CD14-positive monocyte (primary cell): Measurements from ENCODE around the gene SPON1. TPM values are rescaled to one million over a fixed set of nuclear protein-coding genes. Genes with fewer than 3 reads are reported as not detected.

Experiments used
- DNase-seq, 3 donors: peaks; one replicate each; pipeline ENCODE4 v3.0.0-alpha.2; 2011 to 2022
- H2AFZ ChIP-seq: 2 replicates; pipeline ENCODE4 v1.6.0; 2012; ENCODE audit warnings: mild to moderate bottlenecking, low read depth, low read length, inconsistent platforms; ENCODE audit not compliant: insufficient read depth, poor library complexity, severe bottlenecking
- H3K27ac ChIP-seq, 2 donors: 1 replicate in 1 of 2; 2 replicates in 1 of 2; pipeline ENCODE4 v1.5.1; 2012 to 2013; ENCODE audit warnings: low read length in 2 of 2, control low read depth in 1 of 2, inconsistent platforms in 1 of 2, low read depth in 1 of 2, mild to moderate bottlenecking in 1 of 2
- H3K27me3 ChIP-seq, 2 donors: one replicate each; pipeline versions ENCODE4 v1.6.0 to v1.6.1; 2011 to 2013; ENCODE audit warnings: low read length in 2 of 2; ENCODE audit not compliant: control insufficient read depth in 2 of 2, insufficient read depth in 2 of 2
- H3K36me3 ChIP-seq, 2 donors: replicated peaks in 1 of 2; 1 replicate in 1 of 2; 2 replicates in 1 of 2; pipeline versions ENCODE4 v1.5.1 to v1.6.1; 2012 to 2013; ENCODE audit warnings: low read length in 2 of 2, control low read depth in 1 of 2, inconsistent platforms in 1 of 2, mild to moderate bottlenecking in 1 of 2; ENCODE audit not compliant: insufficient read depth in 2 of 2, control insufficient read depth in 1 of 2
- H3K4me1 ChIP-seq, 2 donors: 1 replicate in 1 of 2; 2 replicates in 1 of 2; pipeline versions ENCODE4 v1.5.1 to v1.6.1; 2012 to 2013; ENCODE audit warnings: low read length in 2 of 2, control low read depth in 1 of 2, inconsistent platforms in 1 of 2, mild to moderate bottlenecking in 1 of 2, moderate library complexity in 1 of 2; ENCODE audit not compliant: insufficient read depth in 2 of 2, control insufficient read depth in 1 of 2
- H3K4me2 ChIP-seq: replicated peaks from 2 replicates; pipeline ENCODE3; 2012; ENCODE audit warnings: low read length, moderate library complexity, mild to moderate bottlenecking; ENCODE audit not compliant: poor library complexity, severe bottlenecking; ENCODE audit errors: extremely low read depth
- H3K4me3 ChIP-seq, 3 experiments: fragments of 200-600 bp in 1 of 3; sonication (generic) in 1 of 3; replicated peaks in 1 of 3; 1 replicate in 2 of 3; 2 replicates in 1 of 3; pipeline ENCODE4 v1.5.1; 2011 to 2013; ENCODE audit warnings: low read length in 3 of 3, mild to moderate bottlenecking in 3 of 3, control low read depth in 2 of 3, low read depth in 2 of 3, inconsistent platforms in 1 of 3, moderate library complexity in 1 of 3
- H3K79me2 ChIP-seq: 2 replicates; pipeline ENCODE4 v1.6.0; 2012; ENCODE audit warnings: mild to moderate bottlenecking, control low read depth, inconsistent platforms, low read length, moderate library complexity; ENCODE audit not compliant: insufficient read depth
- H3K9ac ChIP-seq: 2 replicates; pipeline ENCODE4 v1.6.0; 2017; ENCODE audit warnings: low read length, mild to moderate bottlenecking; ENCODE audit not compliant: insufficient read depth, poor library complexity, severe bottlenecking
- H3K9me3 ChIP-seq, 2 donors: replicated peaks in 1 of 2; 1 replicate in 1 of 2; 2 replicates in 1 of 2; pipeline versions ENCODE4 v1.5.1 to v1.6.1; 2012 to 2013; ENCODE audit warnings: low read length in 2 of 2, control low read depth in 1 of 2; ENCODE audit not compliant: control insufficient read depth in 1 of 2, insufficient read depth in 1 of 2
- H4K20me1 ChIP-seq: 2 replicates; pipeline ENCODE4 v1.6.0; 2012; ENCODE audit warnings: mild to moderate bottlenecking, low read length, control low read depth, moderate library complexity; ENCODE audit not compliant: insufficient read depth
- H3K27ac Mint-ChIP-seq, 7 donors: one replicate each; pipeline ENCODE4 v1.8.0; 2020; ENCODE audit warnings: mild to moderate bottlenecking in 7 of 7, mixed read lengths in 7 of 7, moderate library complexity in 6 of 7, inconsistent platforms in 2 of 7
- H3K27me3 Mint-ChIP-seq, 3 donors: one replicate each; pipeline ENCODE4 v1.8.0; 2021 to 2022; ENCODE audit warnings: low read depth in 3 of 3, mild to moderate bottlenecking in 3 of 3, mixed read lengths in 3 of 3, moderate library complexity in 3 of 3, inconsistent platforms in 1 of 3
- H3K36me3 Mint-ChIP-seq, 2 donors: one replicate each; pipeline ENCODE4 v1.8.0; 2020; ENCODE audit warnings: mixed read lengths in 2 of 2, inconsistent platforms in 1 of 2, mild to moderate bottlenecking in 1 of 2
- H3K4me1 Mint-ChIP-seq: one replicate; pipeline ENCODE4 v1.8.0; 2020; ENCODE audit warnings: mild to moderate bottlenecking, mixed read lengths
- H3K4me3 Mint-ChIP-seq, 2 donors: one replicate each; pipeline ENCODE4 v1.8.0; 2020; ENCODE audit warnings: mild to moderate bottlenecking in 2 of 2, mixed read lengths in 2 of 2, moderate library complexity in 1 of 2
- H3K9me3 Mint-ChIP-seq, 7 donors: one replicate each; pipeline ENCODE4 v1.8.0; 2020 to 2022; ENCODE audit warnings: mixed read lengths in 7 of 7, mild to moderate bottlenecking in 6 of 7, moderate library complexity in 6 of 7, inconsistent platforms in 2 of 7
- WGBS: methylation state at CpG from one replicate; pipeline ENCODE4 v1.1.5; 2013; ENCODE audit warnings: missing lambda C conversion rate; ENCODE audit not compliant: insufficient coverage; 5-methylcytosine and 5-hydroxymethylcytosine counted together
- intact Hi-C, 2 donors: fragments of 100-400 bp; cut with micrococcal nuclease; formaldehyde crosslinking; loops; one replicate each; pipeline versions ENCODE4 v1.15.0 to v1.15.1; 2023
- polyA plus RNA-seq, 3 donors: library from polyadenylated mRNA; depleted of rRNA in 1 of 3; unstranded in 2 of 3; stranded (reverse) in 1 of 3; fragments of 300-500 nt in 2 of 3; fragments of >200 nt in 1 of 3; fragmentation: Illumina TruSeq in 2 of 3; gene quantifications; 1 replicate in 2 of 3; 2 replicates in 1 of 3; pipeline ENCODE4 v1.2.3, GENCODE V29; 2012 to 2021
- TF ChIP-seq, protein P1 (sequence below): fragments of 200-600 bp; IDR thresholded peaks from one replicate; pipeline ENCODE4 v1.8.0; 2022; ENCODE audit warnings: antibody characterized with exemption, mild to moderate bottlenecking

Gene SPON1
- polyA plus RNA-seq, 3 donors: not detected

DNA sequence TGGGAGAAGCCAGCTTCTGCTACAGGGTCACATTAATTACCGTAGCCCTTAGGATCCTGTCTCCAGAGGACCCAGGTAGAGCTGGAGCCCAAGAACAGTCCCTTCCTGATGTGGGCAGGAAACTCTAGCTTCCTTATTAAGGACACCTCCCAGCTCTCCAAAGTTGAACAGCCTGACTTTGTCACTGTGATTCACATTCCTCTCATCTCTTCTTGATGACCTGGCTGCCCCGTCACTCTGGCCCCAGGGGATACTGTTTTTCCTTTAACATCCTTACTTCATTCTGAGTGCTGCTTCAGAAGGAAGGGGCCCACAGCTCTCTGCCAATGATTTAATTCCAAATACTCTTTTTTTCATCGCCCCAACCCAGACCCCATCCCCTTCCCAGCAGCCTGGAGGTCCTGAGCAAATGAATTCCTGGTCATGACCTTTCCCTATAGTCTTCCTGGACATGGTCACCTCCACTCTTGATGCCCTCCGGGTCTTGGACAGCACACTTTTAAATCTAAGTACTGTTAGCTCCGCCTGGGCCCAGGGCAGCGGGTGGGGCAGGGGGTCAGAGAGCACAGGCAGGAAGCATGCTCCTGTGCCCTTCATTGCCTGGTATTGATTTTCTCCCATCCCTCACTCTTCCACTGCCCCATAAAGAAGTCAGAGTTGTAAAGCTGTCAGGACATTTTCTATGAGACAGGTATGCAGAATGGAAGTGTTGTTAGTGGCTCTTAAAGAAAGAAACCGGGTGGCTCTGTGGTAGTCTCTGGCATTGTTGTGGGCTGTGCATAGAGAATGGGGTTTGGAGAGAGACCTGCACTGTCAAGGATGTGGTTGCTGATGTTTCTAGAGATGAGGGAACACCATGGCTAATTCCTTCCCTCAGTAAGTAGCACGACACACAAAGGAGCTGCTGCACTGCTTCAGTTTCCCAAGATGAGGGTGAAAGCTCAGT lies 22.3 kb upstream of the SPON1 start:
- H3K4me3 ChIP-seq: no peak overlapping the region
- H3K27ac ChIP-seq: no peak overlapping the region
- Mint-ChIP-seq H3K27me3 (peaks cover 0 to 2% (median 2%) of the 10 kb centered on the region in 3 donors), H3K9me3 (peaks cover 0 to 19% (median 6%) of the 10 kb centered on the region in 7 donors), H3K4me1 (no peaks in the 10 kb centered on the region), H3K27ac (no peak overlapping the region), H3K36me3 (no peaks in the 10 kb centered on the region), H3K4me3 (no peak overlapping the region)
- no peaks in the 10 kb centered on the region for H3K4me1 ChIP-seq
- intact Hi-C loops: no loop called here
- no peaks in the 10 kb centered on the region for H3K27me3 ChIP-seq
- H3K79me2 ChIP-seq: no peaks in the 10 kb centered on the region
- H4K20me1 ChIP-seq: no peaks in the 10 kb centered on the region
- TF ChIP-seq, protein P1, sequence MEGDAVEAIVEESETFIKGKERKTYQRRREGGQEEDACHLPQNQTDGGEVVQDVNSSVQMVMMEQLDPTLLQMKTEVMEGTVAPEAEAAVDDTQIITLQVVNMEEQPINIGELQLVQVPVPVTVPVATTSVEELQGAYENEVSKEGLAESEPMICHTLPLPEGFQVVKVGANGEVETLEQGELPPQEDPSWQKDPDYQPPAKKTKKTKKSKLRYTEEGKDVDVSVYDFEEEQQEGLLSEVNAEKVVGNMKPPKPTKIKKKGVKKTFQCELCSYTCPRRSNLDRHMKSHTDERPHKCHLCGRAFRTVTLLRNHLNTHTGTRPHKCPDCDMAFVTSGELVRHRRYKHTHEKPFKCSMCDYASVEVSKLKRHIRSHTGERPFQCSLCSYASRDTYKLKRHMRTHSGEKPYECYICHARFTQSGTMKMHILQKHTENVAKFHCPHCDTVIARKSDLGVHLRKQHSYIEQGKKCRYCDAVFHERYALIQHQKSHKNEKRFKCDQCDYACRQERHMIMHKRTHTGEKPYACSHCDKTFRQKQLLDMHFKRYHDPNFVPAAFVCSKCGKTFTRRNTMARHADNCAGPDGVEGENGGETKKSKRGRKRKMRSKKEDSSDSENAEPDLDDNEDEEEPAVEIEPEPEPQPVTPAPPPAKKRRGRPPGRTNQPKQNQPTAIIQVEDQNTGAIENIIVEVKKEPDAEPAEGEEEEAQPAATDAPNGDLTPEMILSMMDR: no peak
- H3K9me3 ChIP-seq: no peaks in the 10 kb centered on the region
- no peak overlapping the region for H2AFZ ChIP-seq
- H3K9ac ChIP-seq: no peak overlapping the region
- H3K36me3 ChIP-seq: no peaks in the 10 kb centered on the region
- H3K4me2 ChIP-seq: no peak overlapping the region
- DNase-seq: no peak
- 70% methylated on average over 4 of the region's 8 CpGs for WGBS

DNA sequence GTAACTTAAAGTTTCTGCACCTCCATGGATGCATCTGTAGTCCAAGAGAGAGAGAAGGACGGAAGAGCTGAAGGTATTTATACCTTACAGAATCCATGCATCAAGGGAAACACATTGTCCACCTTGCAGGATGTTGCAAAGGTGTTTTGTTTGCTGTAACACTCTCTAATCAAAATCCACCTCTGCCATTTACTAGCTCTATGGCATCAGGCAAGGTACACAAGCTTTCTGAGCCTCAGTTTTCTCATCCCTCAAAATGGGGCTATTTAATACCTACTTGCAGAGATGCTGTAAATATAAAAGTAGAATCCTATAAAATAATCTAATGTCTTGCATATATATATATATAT lies 21.6 kb upstream of the SPON1 start:
- Mint-ChIP-seq H3K9me3 (peaks cover 0 to 19% (median 6%) of the 10 kb centered on the region in 7 donors), H3K27ac (no peak overlapping the region), H3K4me1 (no peaks in the 10 kb centered on the region), H3K27me3 (peaks cover 0 to 2% (median 2%) of the 10 kb centered on the region in 3 donors), H3K36me3 (no peaks in the 10 kb centered on the region), H3K4me3 (no peak overlapping the region)
- WGBS: no CpG with 5 or more reads among the region's 1 CpG
- Histone ChIP-seq H3K9ac (no peak overlapping the region), H4K20me1 (no peaks in the 10 kb centered on the region), H3K9me3 (no peaks in the 10 kb centered on the region), H2AFZ (no peak overlapping the region), H3K4me2 (no peak overlapping the region), H3K4me3 (no peak overlapping the region), H3K4me1 (no peaks in the 10 kb centered on the region), H3K27ac (no peak overlapping the region), H3K79me2 (no peaks in the 10 kb centered on the region), H3K27me3 (no peaks in the 10 kb centered on the region), H3K36me3 (no peaks in the 10 kb centered on the region)
- TF ChIP-seq, protein P1: no peak
- no peak for DNase-seq
- intact Hi-C loops: no loop called here
